Bronchial epithelial cell (primary cell): ENCODE data around the gene IPP. TPM values are rescaled to one million over a fixed set of nuclear protein-coding genes. Genes with fewer than 3 reads are reported as not detected.
A peak's percentile ranks its signal among the peaks of the same experiment; 100 is the strongest.
"Not testable (repeated sequence)": the region's sequence is repeated elsewhere in the genome, so short reads cannot be mapped to it uniquely, and the experiment has no call there.

Experiments
- DNase-seq: peaks from one replicate; pipeline ENCODE4 v3.0.0-alpha.2; 2010; ENCODE audit warnings: low read depth
- FAIRE-seq: peaks from 2 replicates; lab custom pipeline; 2011; peaks lifted over from hg19 to GRCh38; lab: Jason Lieb, UNC
- H3K27me3 ChIP-seq: 2 replicates; pipeline ENCODE4 v1.5.1; 2011; ENCODE audit warnings: low read length; ENCODE audit not compliant: control insufficient read depth, insufficient read depth
- H3K36me3 ChIP-seq: 2 replicates; pipeline ENCODE4 v1.5.1; 2011; ENCODE audit warnings: low read length; ENCODE audit not compliant: control insufficient read depth, insufficient read depth
- H3K4me3 ChIP-seq: 2 replicates; pipeline ENCODE4 v1.5.1; 2011; ENCODE audit warnings: mild to moderate bottlenecking, low read depth, low read length, control low read depth
- CTCF ChIP-seq: IDR thresholded peaks from 2 replicates; pipeline ENCODE4 v1.5.1; 2011; ENCODE audit warnings: mild to moderate bottlenecking, moderate library complexity, low read length, control low read depth, inconsistent platforms; ENCODE audit not compliant: insufficient read depth, severe bottlenecking
- total RNA-seq: library from RNA; depleted of rRNA; stranded (reverse); fragments of >200 nt; gene quantifications from 2 replicates; pipeline ENCODE4 v1.2.1, GENCODE V29; 2014

IPP gene
- total RNA-seq, 1 donor from 2014 or later, result 9.7 TPM

GRCh38 chr1:45730780-45731319, 19.6 kb downstream of the IPP start:
- Histone ChIP-seq H3K4me3 (no peak overlapping the region), H3K27me3 (no peaks in the 10 kb centered on the region), H3K36me3 (no peaks in the 10 kb centered on the region)
- no peak for DNase-seq
- TF ChIP-seq CTCF, result no peak
- FAIRE-seq, result no peak

- Histone ChIP-seq H3K27me3 (no peaks in the 10 kb centered on the region), H3K4me3 (no peak overlapping the region), H3K36me3 (no peaks in the 10 kb centered on the region)
- DNase-seq, result peak; percentile 88
- FAIRE-seq, result peak; percentile 70
- no peak for TF ChIP-seq CTCF
Measured at GRCh38 chr1:45730075-45730779, 20.2 kb downstream of the IPP start.

GRCh38 chr1:45726007-45726406, 24.4 kb downstream of the IPP start:
- FAIRE-seq, H3K36me3 ChIP-seq: not testable (repeated sequence)

GRCh38 chr1:45723248-45723930, 27.1 kb downstream of the IPP start:
- Histone ChIP-seq H3K36me3 (peaks cover under 1% of the 10 kb centered on the region), H3K4me3 (no peak overlapping the region), H3K27me3 (no peaks in the 10 kb centered on the region)
- no peak for FAIRE-seq
- no peak for DNase-seq
- no peak for TF ChIP-seq CTCF

More at GRCh38 chr1:45726007-45726406, 24.4 kb downstream of the IPP start:
- not testable (repeated sequence) for H3K27me3 ChIP-seq, H3K4me3 ChIP-seq, DNase-seq

GRCh38 chr1:45722809-45723208, 27.6 kb downstream of the IPP start:
- no peak for DNase-seq
- no peak for FAIRE-seq
- H3K4me3 ChIP-seq, result no peak overlapping the region
- no peaks in the 10 kb centered on the region for H3K27me3 ChIP-seq
- peaks cover 2% of the 10 kb centered on the region for H3K36me3 ChIP-seq
- no peak for TF ChIP-seq CTCF

GRCh38 chr1:45721207-45721606, 29.2 kb downstream of the IPP start:
- peaks cover 2% of the 10 kb centered on the region for H3K36me3 ChIP-seq
- no peaks in the 10 kb centered on the region for H3K27me3 ChIP-seq
- no peak overlapping the region for H3K4me3 ChIP-seq
- TF ChIP-seq CTCF, result no peak
- FAIRE-seq, result no peak
- DNase-seq, result no peak
